NCI-H82 treated with DMSO at 0.1 percent for 48 hours (cell line): ENCODE data around the gene KRT7.
A peak's percentile ranks its signal among the peaks of the same experiment; 100 is the strongest.

ENCODE experiments used
- DNase-seq: peaks from one replicate; lab custom pipeline; 2025; ENCODE audit not compliant: unreplicated experiment; lab: John Stamatoyannopoulos, UW

KRT7 gene

GRCh38 chr12:52199294-52199919 is 33.6 kb upstream of the KRT7 start:
- no peak for DNase-seq

- peak; percentile 43 for DNase-seq
These were observed 32.8 kb upstream of the KRT7 start for GRCh38 chr12:52200086-52200780.

- peak; percentile 18 for DNase-seq
These were observed 32.1 kb upstream of the KRT7 start for GRCh38 chr12:52200781-52201450.

GRCh38 chr12:52201451-52201839 is 31.6 kb upstream of the KRT7 start:
- peak; percentile 82 for DNase-seq

DNA sequence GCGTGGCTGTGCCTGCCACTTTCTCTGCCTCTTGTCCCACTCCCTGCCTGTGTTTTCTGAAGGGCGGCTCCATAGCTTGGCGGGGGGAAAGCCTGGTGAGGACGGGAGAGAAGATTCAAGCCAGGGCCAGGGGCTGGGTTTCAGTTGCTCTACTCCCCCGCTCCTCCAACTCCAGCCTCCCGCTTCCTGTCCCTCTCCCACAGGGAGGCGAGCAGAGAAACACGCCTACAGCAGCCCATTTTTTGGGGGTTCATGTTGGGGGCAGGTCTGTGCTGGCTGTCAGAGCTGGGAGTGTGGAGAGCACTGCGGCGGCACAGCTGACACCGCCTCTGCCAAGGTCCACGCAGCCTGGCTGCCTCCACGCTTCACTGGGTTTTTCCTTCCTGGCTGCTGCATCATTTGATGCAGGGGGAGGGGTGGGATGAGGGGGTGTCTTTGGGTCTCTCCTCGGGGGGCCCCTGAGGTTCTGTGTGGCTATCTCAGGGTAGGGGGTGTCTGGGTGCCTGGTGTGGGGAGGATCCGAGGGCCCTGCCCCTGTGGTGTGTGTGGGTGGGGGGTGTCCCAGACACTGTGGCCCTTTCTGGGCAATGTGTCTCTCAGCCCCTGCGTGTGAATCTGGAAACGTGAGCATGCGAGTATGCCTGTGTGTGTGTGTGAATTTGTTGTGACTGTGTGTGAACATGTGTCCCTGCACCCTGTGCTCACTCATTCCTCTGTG is 30.5 kb upstream of the KRT7 start:
- no peak for DNase-seq

DNA sequence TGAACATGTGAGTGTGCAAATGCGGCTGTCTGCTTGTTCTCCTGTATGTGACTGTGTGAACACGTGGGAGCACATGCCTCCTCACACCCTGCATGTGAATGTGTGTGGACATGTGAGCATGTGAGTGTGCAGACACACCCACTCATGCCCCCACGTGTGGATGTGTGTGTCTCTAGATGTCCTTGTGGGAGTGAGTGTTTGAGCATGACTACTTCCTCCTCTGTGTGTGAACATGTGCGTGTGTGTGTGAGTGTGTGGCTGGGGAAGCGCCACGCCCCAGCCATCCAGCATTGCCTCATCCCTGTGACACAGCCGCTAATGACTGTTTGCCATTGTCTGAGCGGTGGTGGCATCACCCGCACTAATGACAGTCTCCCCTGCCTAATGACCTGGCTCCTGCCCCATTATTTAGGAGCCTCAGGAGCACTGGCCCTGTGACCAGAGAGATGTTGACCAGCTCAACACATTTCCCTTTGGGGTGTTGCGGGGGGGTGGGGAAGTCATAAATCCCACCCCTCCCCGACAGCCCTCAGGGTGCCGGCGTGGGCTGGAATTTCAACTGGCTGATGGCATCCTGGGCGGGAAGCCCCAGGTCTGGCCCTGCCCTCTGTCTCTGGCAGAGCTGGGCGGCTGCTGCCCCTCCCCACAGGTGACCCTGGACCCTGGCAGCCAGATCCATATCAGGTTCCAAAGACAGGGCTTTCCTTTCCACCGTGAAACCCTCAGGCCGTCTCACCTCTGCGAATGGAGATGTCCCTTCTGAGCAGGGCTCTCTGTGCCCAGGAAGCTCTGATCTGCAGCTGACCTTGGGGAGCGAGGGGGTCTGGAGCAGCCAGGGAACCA is 29.7 kb upstream of the KRT7 start:
- DNase-seq, result no peak

DNA sequence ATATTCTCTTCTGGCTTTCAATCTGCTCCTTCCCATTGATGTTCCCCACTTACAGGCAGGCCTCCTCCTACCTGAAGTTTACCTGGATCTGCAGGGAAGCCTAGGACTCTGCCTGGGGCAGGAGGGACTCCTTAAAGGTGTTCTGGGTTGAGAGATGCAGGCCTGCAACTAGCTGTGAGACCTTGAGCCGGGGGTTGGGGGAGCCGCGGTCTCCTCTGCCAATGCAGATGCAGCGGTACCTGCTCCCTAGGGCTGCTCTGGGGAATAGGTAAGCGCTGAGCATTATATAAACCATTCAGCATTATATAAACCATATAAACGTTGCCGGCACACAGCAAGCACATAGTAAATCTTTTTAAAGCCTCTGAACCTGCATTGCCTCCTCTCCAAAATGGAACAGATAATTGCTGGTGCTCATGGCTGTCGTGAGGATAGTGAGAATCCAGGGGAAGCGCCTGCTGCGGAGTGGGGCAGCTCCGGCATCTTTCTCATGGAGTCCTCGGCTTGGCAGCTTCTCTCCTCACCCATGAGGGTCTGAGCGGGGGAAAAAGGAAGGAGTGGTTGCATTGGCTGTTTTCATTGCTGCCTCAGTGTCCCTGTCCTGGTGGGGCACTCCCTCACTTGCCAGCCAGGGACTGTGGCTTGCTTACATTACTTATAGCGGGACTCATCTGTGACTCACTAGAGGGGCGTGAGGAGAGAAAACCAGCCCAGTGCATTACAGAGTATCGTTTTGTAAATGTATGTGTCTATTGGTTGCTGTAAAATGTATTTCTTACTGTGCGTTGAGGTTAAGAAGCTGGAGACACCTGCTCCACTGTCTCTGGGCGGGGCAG is 28.7 kb upstream of the KRT7 start:
- DNase-seq, result no peak

GRCh38 chr12:52204931-52205505 is 28.0 kb upstream of the KRT7 start:
- DNase-seq, result no peak

DNA sequence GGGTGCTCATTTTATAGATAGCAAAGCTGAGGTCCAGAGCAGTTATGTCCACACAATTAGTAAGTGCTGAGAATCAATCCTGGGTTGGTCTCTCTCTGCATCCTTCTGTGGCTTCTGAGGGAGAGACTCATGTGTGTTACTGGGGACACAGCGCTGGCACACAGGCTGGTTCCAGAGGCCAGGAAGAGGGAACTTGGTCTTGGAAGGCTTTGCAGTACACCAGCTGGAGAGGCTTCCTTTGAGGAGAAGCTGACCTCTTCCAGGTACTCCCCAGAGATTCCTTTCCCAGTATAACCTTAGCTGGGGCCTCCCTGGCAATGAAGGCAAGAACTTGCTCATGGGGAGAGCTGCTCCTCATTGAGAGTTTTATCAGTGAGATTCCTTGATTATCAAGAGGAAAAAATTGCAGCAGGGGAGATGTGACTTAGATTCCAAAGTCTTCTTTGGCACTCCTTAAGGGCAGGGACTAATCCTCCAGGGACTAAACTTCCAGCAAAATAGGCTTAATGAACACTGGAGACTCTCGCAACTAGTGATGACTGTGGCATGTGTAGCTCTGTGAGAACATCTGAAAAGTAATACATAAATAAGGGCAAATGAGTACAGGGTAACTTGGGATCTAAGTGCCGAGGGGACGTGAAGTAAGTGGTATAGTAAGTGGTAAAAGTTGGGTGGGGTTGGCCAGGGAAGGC is 27.3 kb upstream of the KRT7 start:
- peak; percentile 22 for DNase-seq

DNA sequence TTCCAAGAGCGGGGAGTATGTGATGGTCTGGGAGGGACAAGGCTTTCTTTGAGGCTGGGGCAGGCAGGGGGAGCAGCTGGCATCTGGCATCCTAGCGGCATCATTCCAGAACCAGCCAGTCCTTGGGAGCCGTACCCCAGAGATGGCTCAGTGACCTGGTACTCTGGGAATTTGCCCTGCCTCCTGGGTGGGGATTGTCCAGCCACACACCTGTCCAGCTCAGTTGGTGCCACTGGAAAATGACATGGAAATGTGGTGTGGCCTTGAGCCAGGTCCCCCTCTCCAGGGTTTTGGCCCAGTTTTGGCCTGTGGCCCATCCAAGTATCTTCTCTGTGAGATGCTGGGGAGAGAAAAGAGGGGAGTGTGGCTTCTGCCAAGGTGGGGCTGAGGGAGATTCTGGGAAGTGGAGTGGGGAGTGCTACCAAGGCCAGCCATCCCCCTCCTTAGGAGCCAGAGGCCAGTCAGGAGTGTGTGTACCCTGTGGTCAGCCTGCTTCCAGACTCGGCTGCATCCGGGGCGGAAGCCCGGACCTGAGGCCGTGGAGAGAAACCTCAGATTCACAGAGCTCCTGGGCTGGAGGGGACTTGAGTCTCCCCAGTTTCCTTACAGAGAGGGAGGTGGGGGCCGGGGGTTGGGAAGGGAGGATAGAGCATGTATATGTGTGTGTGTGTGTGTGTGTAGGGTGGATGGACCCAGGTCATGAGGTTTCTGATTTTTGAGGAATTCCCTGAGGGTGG is 26.6 kb upstream of the KRT7 start:
- DNase-seq, result no peak

DNA sequence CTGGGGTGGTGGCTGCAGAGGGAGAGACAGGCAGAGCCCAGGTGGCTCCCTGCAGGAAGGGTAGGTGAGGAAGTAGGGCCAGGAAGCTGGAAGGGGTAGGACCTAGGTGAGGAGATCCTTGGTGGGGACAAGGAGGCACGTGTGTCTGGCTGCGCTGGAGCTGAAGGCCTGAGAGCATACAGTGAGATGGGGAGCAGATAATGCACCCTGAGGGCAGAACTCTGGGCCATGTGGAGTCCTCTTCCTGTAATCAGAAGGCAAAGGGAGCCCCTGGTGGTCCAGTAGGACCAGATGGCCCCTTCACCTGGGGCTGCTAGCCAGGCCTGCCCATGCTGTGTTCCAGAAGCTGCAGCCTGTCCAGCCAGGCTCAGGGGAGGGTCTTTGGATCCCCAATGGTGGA is 25.9 kb upstream of the KRT7 start:
- DNase-seq, result no peak

- DNase-seq, result no peak
These were observed 25.1 kb upstream of the KRT7 start for GRCh38 chr12:52207895-52208294.

DNA sequence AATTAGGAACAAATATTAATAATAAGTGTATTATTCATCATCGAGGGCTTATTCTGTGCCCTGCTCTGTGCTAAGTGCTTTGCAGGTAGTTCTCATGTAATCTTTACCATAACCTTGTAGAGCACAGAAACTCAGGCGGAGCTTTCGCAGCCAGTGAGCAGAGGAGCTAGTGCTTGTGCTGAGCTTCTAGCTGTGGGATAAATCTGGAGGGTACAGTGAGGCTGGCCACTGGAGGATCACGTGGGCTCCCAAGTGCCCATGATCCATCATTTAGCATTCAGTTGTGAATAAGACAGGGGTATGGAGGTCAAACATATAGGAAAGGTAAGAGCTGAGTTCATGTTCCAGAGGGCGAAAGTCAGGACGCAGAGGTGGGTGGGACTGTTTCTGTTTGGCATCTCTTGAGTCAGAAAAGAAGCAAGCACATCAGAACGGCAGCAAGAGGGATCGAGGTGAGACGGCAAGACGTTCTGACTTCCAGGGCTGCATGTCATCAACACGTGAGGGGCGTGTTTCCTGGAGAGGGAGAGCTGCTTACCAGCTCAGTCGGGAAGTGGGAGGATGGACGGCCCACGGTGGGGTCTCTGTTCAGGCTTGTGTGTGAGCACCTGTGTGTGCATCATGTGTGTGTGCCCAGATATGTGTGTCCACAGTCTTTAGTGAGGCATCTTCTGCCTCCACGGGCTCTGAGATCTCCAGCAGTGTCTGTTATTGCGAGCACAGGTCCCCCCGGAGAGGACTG is 24.4 kb upstream of the KRT7 start:
- no peak for DNase-seq

DNA sequence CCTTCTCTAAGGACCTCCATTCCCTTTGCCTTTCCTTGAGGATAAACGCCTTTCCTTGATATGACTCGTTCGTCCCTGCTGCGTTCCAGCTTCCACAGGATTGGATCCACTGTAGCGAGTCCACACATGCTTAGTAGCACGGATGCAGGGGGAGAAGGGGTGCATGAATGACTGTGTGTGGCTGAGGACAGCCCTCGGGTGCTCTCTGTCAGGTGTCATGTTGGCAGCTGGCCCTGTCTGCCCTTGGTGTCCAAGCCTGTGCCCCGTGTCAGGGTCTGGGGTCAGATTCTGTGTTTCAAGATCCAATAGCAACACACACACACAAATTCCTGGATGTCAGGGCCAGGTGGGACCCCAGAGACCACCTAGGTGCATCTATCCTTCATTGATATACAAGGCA is 23.7 kb upstream of the KRT7 start:
- no peak for DNase-seq

DNA sequence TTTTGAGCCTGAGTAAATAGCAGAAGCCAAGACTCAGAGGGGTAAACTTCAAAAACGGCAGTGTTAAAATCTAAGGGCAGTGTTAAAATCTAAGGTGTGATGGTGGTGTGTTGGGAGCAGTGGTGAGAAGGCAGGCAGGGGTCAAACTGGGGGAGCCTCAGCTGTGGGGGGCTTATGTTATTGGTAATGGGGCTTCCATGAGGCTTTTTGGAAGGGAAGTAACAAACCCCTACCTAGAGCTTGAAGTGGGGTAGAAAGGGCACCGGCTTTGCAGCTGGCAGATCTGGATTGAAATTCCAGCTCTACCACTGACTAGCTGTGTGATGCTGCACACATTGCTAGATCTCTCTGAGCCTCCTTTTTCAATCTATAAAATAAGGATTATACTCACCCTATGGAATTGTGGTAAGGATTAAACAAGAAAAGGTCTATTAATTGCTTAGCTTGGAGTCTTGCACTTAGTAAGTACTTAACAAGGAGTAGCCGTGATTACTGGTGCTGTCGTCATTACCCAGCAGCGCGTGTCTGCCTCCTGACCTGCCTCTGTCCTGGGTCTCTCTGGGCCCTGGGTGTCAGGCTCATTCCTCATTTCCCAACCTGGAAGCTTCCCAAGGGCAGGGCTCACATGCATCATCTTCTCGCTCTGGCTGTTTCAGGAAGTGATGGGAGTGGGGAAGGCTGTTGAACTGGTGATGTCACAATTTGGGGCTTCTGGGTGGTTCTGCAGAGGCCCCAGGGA is 22.7 kb upstream of the KRT7 start:
- DNase-seq, result no peak

GRCh38 chr12:52210925-52211650 is 22.0 kb upstream of the KRT7 start:
- no peak for DNase-seq
